ENCODE measurements around the gene MICAL2. TPM values are rescaled to one million over a fixed set of nuclear protein-coding genes. Genes with fewer than 3 reads are reported as not detected.

MICAL2 gene
- total RNA-seq, 1 donor from 2014 or later: 237 TPM

GRCh38 chr11:12160231-12160630 lies 49.8 kb downstream of the MICAL2 start:
- peak overlapping the region in 1 of 2 donors; percentile 26 for H3K4me3 ChIP-seq
- peak overlapping the region; percentile 98 for H3K27ac ChIP-seq
- H3K9me3 ChIP-seq: no peaks in the 10 kb centered on the region
- peak in 1 of 2 donors; percentile 64 for DNase-seq (ENCODE audit: low spot score in 2 of 2)
- no peak for TF ChIP-seq CTCF (IDR thresholded peaks at IDR 0.05)
- intact Hi-C loops (cut with DNase I): loop anchor here (2.0 kb wide), 1 partner anchor 49 kb away; the partner anchor contains the start of gene MICAL2
- H3K36me3 ChIP-seq: peaks cover 26 to 27% of the 10 kb centered on the region in 2 donors
- H3K4me1 ChIP-seq: peaks cover 78 to 93% of the 10 kb centered on the region in 2 donors
- H3K27me3 ChIP-seq: no peaks in the 10 kb centered on the region

- Histone ChIP-seq H3K36me3 (peaks cover 25 to 28% of the 10 kb centered on the region in 2 donors), H3K9me3 (no peaks in the 10 kb centered on the region), H3K4me1 (peaks cover 82 to 95% of the 10 kb centered on the region in 2 donors), H3K4me3 (peak overlapping the region in 1 of 2 donors; percentile 38), H3K27me3 (no peaks in the 10 kb centered on the region), H3K27ac (peak overlapping the region; percentile 98)
- DNase-seq (ENCODE audit: low spot score in 2 of 2): peak in 1 of 2 donors; percentile 88
- no peak for TF ChIP-seq CTCF (IDR thresholded peaks at IDR 0.05)
- intact Hi-C loops (cut with DNase I): loop anchor here (2.0 kb wide), 1 partner anchor 50 kb away; the partner anchor contains the start of gene MICAL2
Measured at GRCh38 chr11:12160680-12161079, 50.3 kb downstream of the MICAL2 start.

- no peaks in the 10 kb centered on the region for H3K27me3 ChIP-seq
- intact Hi-C loops (cut with DNase I): loop anchor here (2.0 kb wide), 1 partner anchor 50 kb away; the partner anchor contains the start of gene MICAL2
- H3K9me3 ChIP-seq: no peaks in the 10 kb centered on the region
- H3K36me3 ChIP-seq: peaks cover 22 to 26% of the 10 kb centered on the region in 2 donors
- peak overlapping the region in 1 of 2 donors; percentile 38 for H3K4me3 ChIP-seq
- peak overlapping the region; percentile 98 for H3K27ac ChIP-seq
- TF ChIP-seq CTCF (IDR thresholded peaks at IDR 0.05): no peak
- peak in 1 of 2 donors; percentile 89 for DNase-seq (ENCODE audit: low spot score in 2 of 2)
- H3K4me1 ChIP-seq: peaks cover 78 to 94% of the 10 kb centered on the region in 2 donors
Measured at GRCh38 chr11:12161137-12161536, 50.7 kb downstream of the MICAL2 start.

GRCh38 chr11:12161603-12162350 lies 51.4 kb downstream of the MICAL2 start:
- H3K9me3 ChIP-seq: no peaks in the 10 kb centered on the region
- intact Hi-C loops (cut with DNase I): loop anchor here (2.0 kb wide), 4 partner anchors 51 to 85 kb away; partner anchors contain the start of gene MICAL2
- no peak for TF ChIP-seq CTCF (IDR thresholded peaks at IDR 0.05)
- peak in 1 of 2 donors; percentile 61 for DNase-seq (ENCODE audit: low spot score in 2 of 2)
- H3K4me1 ChIP-seq: peaks cover 73 to 95% of the 10 kb centered on the region in 2 donors
- peaks cover 22 to 26% of the 10 kb centered on the region in 2 donors for H3K36me3 ChIP-seq
- H3K27ac ChIP-seq: peak overlapping the region; percentile 98
- H3K4me3 ChIP-seq: peak overlapping the region in 1 of 2 donors; percentile 38
- no peaks in the 10 kb centered on the region for H3K27me3 ChIP-seq

- TF ChIP-seq CTCF (IDR thresholded peaks at IDR 0.05): no peak
- Histone ChIP-seq H3K4me1 (peaks cover 74 to 95% of the 10 kb centered on the region in 2 donors), H3K36me3 (peaks cover 22 to 27% of the 10 kb centered on the region in 2 donors), H3K9me3 (no peaks in the 10 kb centered on the region), H3K27ac (peak overlapping the region; percentile 98), H3K27me3 (no peaks in the 10 kb centered on the region), H3K4me3 (peak overlapping the region in 1 of 2 donors; percentile 38)
- DNase-seq (ENCODE audit: low spot score in 2 of 2): no peak
- intact Hi-C loops (cut with DNase I): loop anchor here (2.0 kb wide), 3 partner anchors 72 to 86 kb away; no protein-coding TSS in a partner anchor
Measured at GRCh38 chr11:12162652-12163051, 52.3 kb downstream of the MICAL2 start.

Measured in ascending aorta (tissue), 2 donors.